Measurements from ENCODE around the gene PTRHD1. TPM values are rescaled to one million over a fixed set of nuclear protein-coding genes. Genes with fewer than 3 reads are reported as not detected.

PTRHD1 gene
- total and polyA plus RNA-seq, 2 of the 8 experiments (the other 6 are each of a cell fraction or from before 2014, with no cell fraction given) = 46.2 to 91.9 TPM

DNA sequence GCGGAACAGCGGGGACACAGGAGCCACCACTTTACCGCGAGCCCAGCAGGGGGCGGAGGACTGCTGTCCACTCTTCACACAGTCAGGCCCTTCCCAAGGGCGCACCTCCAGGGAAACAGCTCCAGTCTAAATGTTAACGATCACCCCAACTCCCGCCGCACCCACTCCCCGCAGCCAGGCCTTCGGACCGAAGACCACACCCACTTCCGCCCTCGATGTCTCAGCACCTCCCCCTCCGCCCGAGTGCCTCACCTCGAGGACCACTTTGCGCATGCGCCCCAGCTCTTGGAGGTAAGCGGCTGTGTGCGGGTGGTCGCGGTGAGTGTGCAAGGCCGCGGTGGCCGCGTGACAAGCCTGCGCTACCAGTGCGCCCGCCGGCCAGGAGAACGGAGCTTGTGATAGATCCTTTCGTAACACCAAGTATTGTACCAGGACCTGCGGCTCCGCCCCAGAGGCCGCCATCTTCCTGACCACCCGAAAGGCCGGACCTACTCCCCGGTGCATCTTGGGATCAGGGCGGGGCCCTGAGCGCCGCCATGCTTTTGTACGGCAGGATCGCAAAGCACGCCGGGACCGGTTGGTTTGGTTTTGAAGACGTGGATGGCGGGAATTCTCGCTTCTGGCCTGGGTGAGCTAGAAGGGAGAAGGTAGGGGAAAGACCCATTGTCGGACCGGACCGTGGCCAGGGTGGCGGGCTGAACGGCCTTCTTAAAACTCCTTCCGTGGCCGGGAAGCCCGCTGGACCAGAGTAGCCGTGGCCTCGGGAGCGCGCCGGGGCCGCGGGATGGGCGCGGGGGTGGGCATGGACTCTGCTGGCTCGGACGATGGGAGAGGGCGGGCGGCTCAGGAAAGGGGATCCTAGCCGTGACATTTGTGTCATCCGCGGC, at the start of gene PTRHD1, which contains the start of gene CENPO (continued):
- TF ChIP-seq SIN3A (conservative IDR thresholded peaks at IDR 0.05 in 1 of 2, IDR thresholded peaks at IDR 0.05 in 1 of 2; ENCODE audit: low read depth in 1 of 2, low read length in 2 of 2) (peak; percentile 42 to 82; a peak in 2 of 4 replicates), POLR2AphosphoS5 (IDR thresholded peaks at IDR 0.05; ENCODE audit: low read depth, low read length) (peak; percentile 91), POLR2A (IDR thresholded peaks at IDR 0.05; ENCODE audit: control extremely low read depth in 1 of 2, low read depth in 2 of 2, low read length in 2 of 2) (peak; percentile 81 to 95), TAF1 (IDR thresholded peaks at IDR 0.05; ENCODE audit: low read depth, low read length) (peak; percentile 99), ATF2 (IDR thresholded peaks at IDR 0.05; ENCODE audit: low read length) (0 out of 2 replicates have a peak, but pooled peaks have one; percentile 19), KDM4A (IDR thresholded peaks at IDR 0.05; ENCODE audit: low read depth, low read length, severe bottlenecking) (peak; percentile 27), YY1 (IDR thresholded peaks at IDR 0.05; ENCODE audit: low read depth, low read length) (peak; percentile 99), RAD21 (IDR thresholded peaks at IDR 0.05 in 1 of 2, conservative IDR thresholded peaks at IDR 0.05 in 1 of 2; ENCODE audit: low read depth in 2 of 2, low read length in 2 of 2) (peak; percentile 22 to 28; a peak in 2 of 4 replicates), TAF7 (optimal IDR thresholded peaks at IDR 0.05; ENCODE audit: borderline replicate concordance, low read depth, low read length) (peak; percentile 94), RFX5 (IDR thresholded peaks at IDR 0.05; ENCODE audit: borderline replicate concordance, low read depth, low read length) (0 out of 2 replicates have a peak, but pooled peaks have one; percentile 6), ASH2L (IDR thresholded peaks at IDR 0.05; ENCODE audit: low read length) (peak; percentile 89), NRF1 (IDR thresholded peaks at IDR 0.05; ENCODE audit: low read depth, low read length) (peak; percentile 80), RBBP5 (IDR thresholded peaks at IDR 0.05; ENCODE audit: borderline replicate concordance, low read depth, low read length) (peak; percentile 91; the same call in 1 of the 2 replicates), BRCA1 (IDR thresholded peaks at IDR 0.05; ENCODE audit: low read depth, low read length) (no peak), ZNF274 (IDR thresholded peaks at IDR 0.05; ENCODE audit: borderline replicate concordance, extremely low read depth, low read length) (no peak), E2F6 (IDR thresholded peaks at IDR 0.05) (peak; percentile 70)
- TF ChIP-seq, protein P1, sequence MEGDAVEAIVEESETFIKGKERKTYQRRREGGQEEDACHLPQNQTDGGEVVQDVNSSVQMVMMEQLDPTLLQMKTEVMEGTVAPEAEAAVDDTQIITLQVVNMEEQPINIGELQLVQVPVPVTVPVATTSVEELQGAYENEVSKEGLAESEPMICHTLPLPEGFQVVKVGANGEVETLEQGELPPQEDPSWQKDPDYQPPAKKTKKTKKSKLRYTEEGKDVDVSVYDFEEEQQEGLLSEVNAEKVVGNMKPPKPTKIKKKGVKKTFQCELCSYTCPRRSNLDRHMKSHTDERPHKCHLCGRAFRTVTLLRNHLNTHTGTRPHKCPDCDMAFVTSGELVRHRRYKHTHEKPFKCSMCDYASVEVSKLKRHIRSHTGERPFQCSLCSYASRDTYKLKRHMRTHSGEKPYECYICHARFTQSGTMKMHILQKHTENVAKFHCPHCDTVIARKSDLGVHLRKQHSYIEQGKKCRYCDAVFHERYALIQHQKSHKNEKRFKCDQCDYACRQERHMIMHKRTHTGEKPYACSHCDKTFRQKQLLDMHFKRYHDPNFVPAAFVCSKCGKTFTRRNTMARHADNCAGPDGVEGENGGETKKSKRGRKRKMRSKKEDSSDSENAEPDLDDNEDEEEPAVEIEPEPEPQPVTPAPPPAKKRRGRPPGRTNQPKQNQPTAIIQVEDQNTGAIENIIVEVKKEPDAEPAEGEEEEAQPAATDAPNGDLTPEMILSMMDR (IDR thresholded peaks at IDR 0.05; ENCODE audit: control extremely low read depth in 1 of 3, insufficient read depth in 1 of 3, low read depth in 1 of 3, low read length in 3 of 3) = peak in 2 of 3 experiments; percentile 24 to 37; a peak in 2 of 4 replicates
